ENCODE data around the gene SP2. TPM values are rescaled to one million over a fixed set of nuclear protein-coding genes. Genes with fewer than 3 reads are reported as not detected.
A peak's percentile ranks its signal among the peaks of the same experiment; 100 is the strongest.

SP2 gene
- total and polyA plus RNA-seq, 2 of the 13 experiments (the other 11 are each of a cell fraction or from before 2014, with no cell fraction given): 1.4 to 4.8 TPM

GRCh38 chr17:47949197-47949759, 53.2 kb downstream of the SP2 start (continued):
- TF ChIP-seq ZNF142 (CRISPR knock-in tag; IDR thresholded peaks at IDR 0.05) (no peak), SMAD9 (CRISPR knock-in tag; IDR thresholded peaks at IDR 0.05) (0 out of 2 replicates have a peak, but pooled peaks have one; percentile 62), ZC3H13 (CRISPR knock-in tag; IDR thresholded peaks at IDR 0.05) (no peak), CEBPB (IDR thresholded peaks at IDR 0.05; ENCODE audit: borderline replicate concordance, low read depth, low read length) (peak; percentile 29; the same call in 1 of the 2 replicates), NFRKB (IDR thresholded peaks at IDR 0.05) (no peak), ZSCAN25 (CRISPR knock-in tag; IDR thresholded peaks at IDR 0.05) (peak; percentile 86), BRF2 (CRISPR knock-in tag; IDR thresholded peaks at IDR 0.05) (no peak), HNRNPLL (IDR thresholded peaks at IDR 0.05; ENCODE audit: low read depth, low read length, poor library complexity, severe bottlenecking) (peak; percentile 59), FOSL2 (CRISPR knock-in tag; IDR thresholded peaks at IDR 0.05) (peak; percentile 18; the same call in 1 of the 2 replicates), ZSCAN5A (CRISPR knock-in tag; IDR thresholded peaks at IDR 0.05; ENCODE audit: borderline replicate concordance) (no peak)

Data from HepG2 (cell line).